GM21526 (cell line): Measurements from ENCODE around the gene DENND2C.

Source experiments
- ATAC-seq: cut with Tn5 transposase; IDR thresholded peaks from one replicate; pipeline ENCODE4 v1.9.1; 2021; ENCODE audit warnings: moderate library complexity; ENCODE audit not compliant: unreplicated experiment, low FRiP score

Gene DENND2C

DNA sequence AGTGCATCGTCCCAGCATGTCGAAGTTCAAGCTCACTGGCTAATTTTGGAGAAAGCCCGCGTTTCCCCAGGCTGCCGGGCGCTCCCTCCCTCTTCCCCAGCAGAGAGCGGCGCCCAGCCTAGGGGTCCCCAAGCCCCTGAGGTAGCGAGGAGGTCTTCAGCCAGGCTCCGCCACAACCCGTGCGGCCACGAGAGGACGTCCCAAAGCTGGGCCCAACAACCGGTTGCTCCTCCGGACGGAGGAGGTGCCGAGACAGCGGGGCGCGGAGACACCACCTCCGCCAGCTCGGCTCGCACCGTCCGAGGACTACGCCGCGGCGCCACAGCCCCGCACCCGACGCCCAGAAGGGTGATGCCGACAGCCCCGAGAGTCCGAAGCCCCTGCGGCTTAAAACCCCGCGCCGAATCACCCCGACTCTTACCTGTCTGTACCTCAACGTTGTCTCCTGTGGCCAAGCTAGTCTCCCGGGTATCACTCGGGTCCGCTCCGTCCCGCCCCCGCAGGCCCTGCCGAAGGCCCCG is at the start of gene DENND2C:
TSS of gene DENND2C (minus strand) at position 488 of the 521 bp plus-strand sequence. CDS start 44,065 bp downstream, outside the sequence.
- peak; percentile 60 for ATAC-seq

- ATAC-seq: no peak
Measured at GRCh38 chr1:114719424-114719787, 49.6 kb upstream of the DENND2C start.

- ATAC-seq: no peak
Measured at GRCh38 chr1:114718661-114719423, 49.0 kb upstream of the DENND2C start.

DNA sequence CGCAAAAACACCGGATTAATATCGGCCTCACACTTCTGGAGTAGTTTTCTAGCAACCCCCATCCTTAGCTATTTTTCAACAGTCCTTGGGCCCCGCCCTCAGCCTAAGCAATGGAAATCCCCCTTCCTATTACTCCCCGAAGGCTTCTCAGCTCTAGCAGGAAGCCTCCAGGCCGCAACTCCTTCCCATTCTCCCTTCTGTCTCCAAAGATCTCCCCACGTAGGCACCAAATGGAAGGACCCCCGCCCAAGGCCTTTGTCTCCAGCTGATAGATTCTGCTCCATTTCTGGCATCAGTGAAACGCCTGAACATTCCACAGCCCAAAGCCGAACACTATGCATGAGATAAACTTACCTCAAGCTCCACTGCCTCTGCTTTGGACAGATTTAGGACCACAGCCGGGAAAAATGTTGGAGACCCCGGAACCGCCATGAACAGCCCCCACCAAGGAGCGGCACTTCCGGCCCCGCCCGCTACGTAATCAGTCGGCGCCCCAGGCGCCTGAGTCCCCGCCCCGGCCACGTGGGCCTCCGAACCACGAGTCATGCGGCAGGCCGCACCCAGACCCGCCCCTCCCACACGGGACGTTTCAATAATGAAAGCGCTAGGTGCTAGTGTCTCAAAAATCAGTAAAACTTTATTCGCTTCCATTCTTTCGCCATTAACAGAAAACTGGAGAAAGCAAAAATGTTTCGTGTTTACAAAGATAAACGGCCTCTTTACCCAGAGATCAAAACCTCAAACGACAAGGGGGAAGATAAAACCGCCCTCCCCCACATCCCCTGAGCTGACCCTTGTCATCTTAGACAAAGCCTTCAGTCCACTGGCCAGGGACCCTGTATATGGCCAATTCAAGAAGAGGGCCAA is 46.7 kb upstream of the DENND2C start, which contains the start of gene NRAS:
TSS of gene NRAS (minus strand) at position 468 of the 867 bp plus-strand sequence. CDS start 611 bp downstream, outside the sequence.
- ATAC-seq: peak; percentile 95

DNA sequence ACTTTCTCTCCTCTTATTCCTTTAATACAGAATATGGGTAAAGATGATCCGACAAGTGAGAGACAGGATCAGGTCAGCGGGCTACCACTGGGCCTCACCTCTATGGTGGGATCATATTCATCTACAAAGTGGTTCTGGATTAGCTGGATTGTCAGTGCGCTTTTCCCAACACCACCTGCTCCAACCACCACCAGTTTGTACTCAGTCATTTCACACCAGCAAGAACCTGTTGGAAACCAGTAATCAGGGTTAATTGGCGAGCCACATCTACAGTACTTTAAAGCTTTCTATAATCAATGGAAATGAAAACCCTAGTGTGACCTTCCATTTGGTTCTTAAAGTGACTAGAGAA is 46.1 kb upstream of the DENND2C start:
- ATAC-seq: no peak

GRCh38 chr1:114712977-114713376 is 43.1 kb upstream of the DENND2C start:
- ATAC-seq: no peak

DNA sequence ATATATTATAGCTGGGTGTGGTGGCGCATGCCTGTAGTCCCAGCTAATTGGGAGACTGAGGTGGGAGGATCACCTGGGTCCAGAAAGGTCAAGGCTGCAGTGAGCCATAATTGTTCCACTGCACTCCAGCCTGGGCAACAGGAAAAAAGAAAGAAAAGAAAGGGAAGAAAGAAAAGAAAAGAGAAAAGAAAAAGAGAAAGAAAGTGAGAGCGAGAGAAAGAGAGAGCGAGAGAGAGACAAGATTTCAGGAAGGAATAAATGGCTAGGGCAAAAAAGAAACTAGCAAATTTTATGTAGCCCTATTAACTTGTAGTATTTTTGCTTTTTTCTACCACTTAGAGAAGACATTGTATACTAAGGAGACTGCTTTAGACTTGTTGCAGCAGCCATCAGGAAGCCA is 40.5 kb upstream of the DENND2C start:
- no peak for ATAC-seq

DNA sequence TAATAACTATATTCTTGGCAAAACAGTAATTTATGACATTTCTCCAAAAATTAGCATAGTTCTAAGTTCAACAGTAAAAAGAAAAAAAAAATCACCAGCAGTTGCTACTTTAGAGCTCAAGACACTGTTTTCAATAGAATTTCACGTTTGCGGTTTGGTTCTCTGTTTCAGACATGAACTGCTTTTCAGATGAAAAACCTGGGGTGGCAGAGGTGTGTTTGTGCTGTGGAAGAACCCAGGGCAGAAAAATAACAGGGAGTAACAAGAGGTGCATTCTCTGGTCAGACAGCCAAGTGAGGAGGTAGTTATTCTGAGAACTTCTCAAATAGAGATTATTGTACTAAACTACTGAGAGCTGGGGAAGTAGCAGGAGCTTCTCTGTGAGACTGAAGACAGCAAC is 37.8 kb upstream of the DENND2C start:
- ATAC-seq: no peak

DNA sequence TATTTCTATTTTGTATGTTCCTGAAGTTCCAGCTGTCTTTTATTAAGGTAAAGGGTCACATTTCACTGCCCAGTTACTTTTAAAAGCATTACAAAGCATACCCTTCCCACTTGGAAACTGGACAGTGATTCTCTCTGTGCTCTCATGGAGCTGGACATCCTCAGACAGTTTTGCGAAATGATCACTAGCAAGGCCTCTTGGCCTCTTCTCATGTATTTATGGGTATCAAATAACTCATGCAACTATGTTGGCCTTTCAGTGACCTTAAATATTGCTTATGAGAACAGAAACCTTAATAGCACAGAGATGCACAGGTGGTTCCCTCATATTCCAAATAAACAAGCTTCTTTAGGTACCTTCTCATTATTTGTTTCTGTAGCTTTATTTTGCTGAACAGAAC is 33.4 kb upstream of the DENND2C start:
- no peak for ATAC-seq

- no peak for ATAC-seq
Measured at GRCh38 chr1:114702737-114703136, 32.9 kb upstream of the DENND2C start.

DNA sequence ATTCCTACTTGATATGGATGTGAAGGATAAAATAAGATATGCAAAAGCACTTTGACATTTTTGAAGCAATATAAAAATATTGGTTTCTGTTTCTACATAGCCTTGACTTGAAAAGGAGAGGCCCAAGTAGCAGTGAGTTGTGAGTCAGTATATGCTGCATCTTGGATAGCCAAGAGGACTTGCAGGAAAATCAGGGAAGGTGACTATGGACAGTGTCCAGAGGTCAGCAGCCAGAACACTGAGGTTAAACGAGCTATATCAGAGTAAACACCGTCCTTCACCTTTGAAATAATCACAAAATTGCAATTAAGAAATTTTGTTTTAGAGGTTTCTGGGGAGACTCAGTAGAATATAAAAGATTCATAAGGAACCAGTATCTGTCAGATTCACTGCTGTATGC is 32.1 kb upstream of the DENND2C start:
- no peak for ATAC-seq

- no peak for ATAC-seq
Measured at GRCh38 chr1:114700036-114700600, 30.3 kb upstream of the DENND2C start.

DNA sequence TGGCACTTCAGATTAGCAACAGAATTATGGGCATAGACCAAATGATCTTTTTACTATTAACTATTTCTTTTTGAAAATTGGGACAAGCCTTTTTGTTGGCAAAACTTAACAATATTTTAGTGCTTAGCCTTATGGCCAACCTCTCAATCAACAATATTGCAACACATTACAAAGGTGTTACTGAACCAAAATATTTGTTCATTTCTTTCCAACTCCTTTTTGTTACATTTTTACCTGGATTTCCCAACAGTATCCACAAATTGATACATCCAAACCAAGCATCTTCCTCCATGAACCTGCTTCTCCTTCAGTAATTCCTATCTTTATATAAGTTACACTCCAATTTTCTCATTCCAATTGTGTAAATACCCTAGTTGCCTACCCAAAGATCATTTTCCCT is 27.0 kb upstream of the DENND2C start:
- ATAC-seq: no peak

- no peak for ATAC-seq
Measured at GRCh38 chr1:114695430-114696058, 25.7 kb upstream of the DENND2C start, which contains the start of gene AMPD1. Gene AMPD1 (minus strand): TSS chr1:114695546. CDS start chr1:114695471, 75 bp downstream.

GRCh38 chr1:114694540-114695310 is 24.9 kb upstream of the DENND2C start:
- no peak for ATAC-seq

- no peak for ATAC-seq
Measured at GRCh38 chr1:114692947-114693346, 23.1 kb upstream of the DENND2C start.

DNA sequence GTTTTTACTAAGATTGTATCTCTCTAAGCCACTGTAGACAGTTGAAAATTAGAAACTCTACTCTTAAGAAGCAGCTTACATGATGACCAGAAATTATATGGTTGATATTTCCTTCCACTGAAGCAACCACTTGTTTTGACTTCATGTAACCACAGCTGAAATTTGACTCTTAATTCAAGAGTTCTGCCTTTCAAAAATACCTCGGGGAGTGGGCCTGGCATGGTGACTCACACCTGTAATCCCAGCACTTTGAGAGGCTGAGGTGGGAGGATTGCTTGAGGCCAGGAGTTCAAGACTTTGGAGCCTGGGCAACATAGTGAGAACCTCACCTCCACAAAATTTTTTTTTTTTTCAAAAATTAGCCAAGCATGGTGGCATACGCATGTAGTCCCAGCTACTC is 21.2 kb upstream of the DENND2C start:
- ATAC-seq: no peak

GRCh38 chr1:114690148-114690547 is 20.3 kb upstream of the DENND2C start:
- ATAC-seq: no peak

- no peak for ATAC-seq
Measured at GRCh38 chr1:114688526-114688925, 18.7 kb upstream of the DENND2C start.

- no peak for ATAC-seq
Measured at GRCh38 chr1:114685851-114686250, 16.0 kb upstream of the DENND2C start.
